NCI-H2227 (cell line): ENCODE data around the gene MEOX2.

Experiments used
- DNase-seq: peaks from one replicate; lab custom pipeline; 2025; ENCODE audit not compliant: unreplicated experiment; lab: John Stamatoyannopoulos, UW

Gene MEOX2

GRCh38 chr7:15618275-15618674 is 68.2 kb downstream of the MEOX2 start:
- DNase-seq, result no peak

GRCh38 chr7:15612205-15612604 is 74.3 kb downstream of the MEOX2 start:
- DNase-seq, result no peak

- no peak for DNase-seq
Measured at GRCh38 chr7:15610503-15610902, 76.0 kb downstream of the MEOX2 start.

- no peak for DNase-seq
Measured at GRCh38 chr7:15609287-15609686, 77.2 kb downstream of the MEOX2 start.

GRCh38 chr7:15607529-15608210 is 78.8 kb downstream of the MEOX2 start:
- no peak for DNase-seq

GRCh38 chr7:15606561-15606960 is 79.9 kb downstream of the MEOX2 start:
- DNase-seq, result no peak

- no peak for DNase-seq
Measured at GRCh38 chr7:15604166-15604565, 82.3 kb downstream of the MEOX2 start.

- DNase-seq, result no peak
Measured at GRCh38 chr7:15603124-15603523, 83.4 kb downstream of the MEOX2 start.

- DNase-seq, result no peak
Measured at GRCh38 chr7:15602236-15602635, 84.2 kb downstream of the MEOX2 start.

- no peak for DNase-seq
Measured at GRCh38 chr7:15601175-15601574, 85.3 kb downstream of the MEOX2 start.

- DNase-seq, result no peak
Measured at GRCh38 chr7:15600298-15600697, 86.2 kb downstream of the MEOX2 start.

- DNase-seq, result no peak
Measured at GRCh38 chr7:15594461-15594860, 92.0 kb downstream of the MEOX2 start.

- no peak for DNase-seq
Measured at GRCh38 chr7:15593382-15593781, 93.1 kb downstream of the MEOX2 start.

GRCh38 chr7:15586266-15586665 is 100.2 kb downstream of the MEOX2 start:
- no peak for DNase-seq

GRCh38 chr7:15584575-15584974 is 101.9 kb downstream of the MEOX2 start:
- no peak for DNase-seq

GRCh38 chr7:15582773-15583172 is 103.7 kb downstream of the MEOX2 start:
- no peak for DNase-seq

GRCh38 chr7:15581352-15581951 is 105.0 kb downstream of the MEOX2 start:
- no peak for DNase-seq

GRCh38 chr7:15580604-15581351 is 105.7 kb downstream of the MEOX2 start:
- no peak for DNase-seq

- DNase-seq, result no peak
Measured at GRCh38 chr7:15577600-15577999, 108.9 kb downstream of the MEOX2 start.

GRCh38 chr7:15571301-15571878 is 115.1 kb downstream of the MEOX2 start:
- DNase-seq, result no peak

GRCh38 chr7:15567652-15568051 is 118.8 kb downstream of the MEOX2 start:
- DNase-seq, result no peak

- no peak for DNase-seq
Measured at GRCh38 chr7:15567036-15567435, 119.4 kb downstream of the MEOX2 start.
